Fibroblast of lung (primary cell): ENCODE results near the gene PPP4R2. TPM values are rescaled to one million over a fixed set of nuclear protein-coding genes. Genes with fewer than 3 reads are reported as not detected.

Experiments used
- DNase-seq, 2 donors: peaks; one replicate each; pipeline versions ENCODE4 v3.0.0 to v3.0.0-alpha.2; 2010; ENCODE audit warnings: low read depth in 2 of 2
- H2AFZ ChIP-seq: 2 replicates; pipeline ENCODE4 v1.5.1; 2012; ENCODE audit warnings: low read length, control low read depth, inconsistent platforms
- H3K27ac ChIP-seq: 2 replicates; pipeline ENCODE4 v1.5.1; 2011; ENCODE audit warnings: low read length, control low read depth; ENCODE audit not compliant: insufficient read depth
- H3K27me3 ChIP-seq: 2 replicates; pipeline ENCODE4 v1.5.1; 2011; ENCODE audit warnings: mild to moderate bottlenecking, low read length; ENCODE audit not compliant: control insufficient read depth, insufficient read depth
- H3K36me3 ChIP-seq: 2 replicates; pipeline ENCODE4 v1.5.1; 2011; ENCODE audit warnings: low read length; ENCODE audit not compliant: control insufficient read depth, insufficient read depth
- H3K4me1 ChIP-seq: 2 replicates; pipeline ENCODE4 v1.5.1; 2011; ENCODE audit warnings: low read length; ENCODE audit not compliant: control insufficient read depth, insufficient read depth; ENCODE audit errors: extremely low read depth
- H3K4me2 ChIP-seq: 2 replicates; pipeline ENCODE4 v1.5.1; 2011; ENCODE audit warnings: low read length, control low read depth; ENCODE audit not compliant: insufficient read depth; ENCODE audit errors: extremely low read depth
- H3K4me3 ChIP-seq, 4 experiments: fragments of 200-600 bp in 1 of 4; sonication (generic) in 1 of 4; replicated peaks in 1 of 4; 2 replicates each; pipeline ENCODE4 v1.5.1; 2011 to 2016; ENCODE audit warnings: low read length in 4 of 4, low read depth in 3 of 4, mild to moderate bottlenecking in 3 of 4, control low read depth in 2 of 4, inconsistent platforms in 1 of 4, mixed read lengths in 1 of 4; ENCODE audit not compliant: insufficient read depth in 1 of 4; ENCODE audit errors: control extremely low read depth in 1 of 4
- H3K79me2 ChIP-seq: 2 replicates; pipeline ENCODE4 v1.5.1; 2012; ENCODE audit warnings: mild to moderate bottlenecking, low read length, inconsistent platforms; ENCODE audit not compliant: control insufficient read depth, insufficient read depth
- H3K9ac ChIP-seq: 2 replicates; pipeline ENCODE4 v1.5.1; 2011; ENCODE audit warnings: mild to moderate bottlenecking, low read length, control low read depth; ENCODE audit not compliant: insufficient read depth
- H3K9me3 ChIP-seq: 2 replicates; pipeline ENCODE4 v1.5.1; 2012; ENCODE audit warnings: low read depth, low read length; ENCODE audit not compliant: control insufficient read depth, insufficient read depth
- H4K20me1 ChIP-seq: 2 replicates; pipeline ENCODE4 v1.5.1; 2011; ENCODE audit warnings: low read length; ENCODE audit not compliant: control insufficient read depth, insufficient read depth; ENCODE audit errors: extremely low read depth
- CTCF ChIP-seq, 2 donors: IDR thresholded peaks in 1 of 2; conservative IDR thresholded peaks in 1 of 2; 1 replicate in 1 of 2; 2 replicates in 1 of 2; pipeline ENCODE4 v1.5.1; 2011 to 2012; ENCODE audit warnings: low read length in 2 of 2, control low read depth in 1 of 2, inconsistent platforms in 1 of 2, low read depth in 1 of 2, mild to moderate bottlenecking in 1 of 2
- EZH2 ChIP-seq: IDR thresholded peaks from 2 replicates; pipeline ENCODE4 v1.5.1; 2012; ENCODE audit warnings: low read length, control low read depth, mild to moderate bottlenecking; ENCODE audit errors: missing control alignments
- polyA plus RNA-seq, 2 donors: library from polyadenylated mRNA; depleted of rRNA in 1 of 2; stranded (reverse) in 1 of 2; unstranded in 1 of 2; fragments of >200 nt; gene quantifications; 2 replicates each; pipeline ENCODE4 v1.2.1, GENCODE V29; 2011 to 2012; ENCODE audit warnings: missing spikeins in 1 of 2
- total RNA-seq: library from RNA; depleted of rRNA; stranded (reverse); fragments of >200 nt; gene quantifications from 2 replicates; pipeline ENCODE4 v1.2.1, GENCODE V29; 2014

Gene PPP4R2
- total and polyA plus RNA-seq, 2 donors (not counting 1 experiment from before 2014, with no cell fraction given): 35.5 to 65.6 TPM

DNA sequence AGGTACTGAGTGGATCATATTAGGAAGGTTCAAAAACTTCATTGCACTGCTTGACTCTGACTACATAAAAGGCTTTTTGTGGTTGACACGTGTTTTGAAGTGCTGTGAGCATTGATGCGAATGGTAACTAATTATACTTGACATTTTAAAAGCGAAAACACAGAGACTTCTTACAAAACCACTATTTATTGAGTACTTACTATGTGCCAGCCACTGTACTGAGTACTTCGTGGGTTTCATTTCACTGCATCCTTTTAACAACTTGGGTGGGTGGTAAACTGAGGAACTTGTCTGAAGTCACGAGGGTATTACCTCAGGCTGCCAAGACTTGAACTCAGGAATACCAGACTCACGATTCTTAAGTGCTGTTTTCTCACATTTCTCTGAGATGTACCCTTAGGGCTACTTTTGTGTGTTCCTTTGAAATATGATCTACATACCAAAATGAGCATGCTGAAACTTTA, 45.3 kb upstream of the PPP4R2 start:
- Histone ChIP-seq H3K9me3 (no peaks in the 10 kb centered on the region), H4K20me1 (no peaks in the 10 kb centered on the region), H3K4me1 (no peaks in the 10 kb centered on the region), H3K27ac (no peak overlapping the region), H3K4me2 (no peak overlapping the region), H3K9ac (no peak overlapping the region), H3K4me3 (no peak overlapping the region), H3K36me3 (no peaks in the 10 kb centered on the region), H3K79me2 (no peaks in the 10 kb centered on the region), H2AFZ (no peak overlapping the region), H3K27me3 (no peaks in the 10 kb centered on the region)
- no peak for TF ChIP-seq EZH2
- TF ChIP-seq CTCF (conservative IDR thresholded peaks at IDR 0.05 in 1 of 2, IDR thresholded peaks at IDR 0.05 in 1 of 2; ENCODE audit: low read depth in 1 of 2, low read length in 2 of 2): no peak
- DNase-seq: no peak

- H4K20me1 ChIP-seq: no peaks in the 10 kb centered on the region
- H3K9ac ChIP-seq: no peak overlapping the region
- no peaks in the 10 kb centered on the region for H3K9me3 ChIP-seq
- H3K79me2 ChIP-seq: no peaks in the 10 kb centered on the region
- no peaks in the 10 kb centered on the region for H3K36me3 ChIP-seq
- peak in 1 of 2 donors; percentile 50 for DNase-seq
- TF ChIP-seq EZH2 (no peak), CTCF (conservative IDR thresholded peaks at IDR 0.05 in 1 of 2, IDR thresholded peaks at IDR 0.05 in 1 of 2; ENCODE audit: low read depth in 1 of 2, low read length in 2 of 2) (no peak)
- H3K27me3 ChIP-seq: no peaks in the 10 kb centered on the region
- H2AFZ ChIP-seq: no peak overlapping the region
- H3K27ac ChIP-seq: no peak overlapping the region
- H3K4me2 ChIP-seq: no peak overlapping the region
- no peaks in the 10 kb centered on the region for H3K4me1 ChIP-seq
- H3K4me3 ChIP-seq: no peak overlapping the region
These were observed 43.2 kb upstream of the PPP4R2 start for GRCh38 chr3:72953325-72953956.

GRCh38 chr3:72957297-72957696, 39.3 kb upstream of the PPP4R2 start:
- no peaks in the 10 kb centered on the region for H3K27me3 ChIP-seq
- no peak overlapping the region for H2AFZ ChIP-seq
- no peaks in the 10 kb centered on the region for H4K20me1 ChIP-seq
- H3K9ac ChIP-seq: no peak overlapping the region
- H3K4me2 ChIP-seq: no peak overlapping the region
- no peaks in the 10 kb centered on the region for H3K79me2 ChIP-seq
- TF ChIP-seq EZH2 (no peak), CTCF (conservative IDR thresholded peaks at IDR 0.05 in 1 of 2, IDR thresholded peaks at IDR 0.05 in 1 of 2; ENCODE audit: low read depth in 1 of 2, low read length in 2 of 2) (no peak)
- H3K27ac ChIP-seq: no peak overlapping the region
- no peaks in the 10 kb centered on the region for H3K4me1 ChIP-seq
- H3K9me3 ChIP-seq: no peaks in the 10 kb centered on the region
- no peaks in the 10 kb centered on the region for H3K36me3 ChIP-seq
- H3K4me3 ChIP-seq: no peak overlapping the region
- DNase-seq: no peak
